GM21737 (cell line): ENCODE measurements around the gene MED17.
A peak's percentile ranks its signal among the peaks of the same experiment; 100 is the strongest.
"Not testable (repeated sequence)": the region's sequence is repeated elsewhere in the genome, so short reads cannot be mapped to it uniquely, and the experiment has no call there.

ENCODE experiments used
- ATAC-seq: cut with Tn5 transposase; IDR thresholded peaks from one replicate; pipeline ENCODE4 v1.9.1; 2021; ENCODE audit warnings: mild to moderate bottlenecking, moderate library complexity; ENCODE audit not compliant: unreplicated experiment

MED17 gene, protein sequence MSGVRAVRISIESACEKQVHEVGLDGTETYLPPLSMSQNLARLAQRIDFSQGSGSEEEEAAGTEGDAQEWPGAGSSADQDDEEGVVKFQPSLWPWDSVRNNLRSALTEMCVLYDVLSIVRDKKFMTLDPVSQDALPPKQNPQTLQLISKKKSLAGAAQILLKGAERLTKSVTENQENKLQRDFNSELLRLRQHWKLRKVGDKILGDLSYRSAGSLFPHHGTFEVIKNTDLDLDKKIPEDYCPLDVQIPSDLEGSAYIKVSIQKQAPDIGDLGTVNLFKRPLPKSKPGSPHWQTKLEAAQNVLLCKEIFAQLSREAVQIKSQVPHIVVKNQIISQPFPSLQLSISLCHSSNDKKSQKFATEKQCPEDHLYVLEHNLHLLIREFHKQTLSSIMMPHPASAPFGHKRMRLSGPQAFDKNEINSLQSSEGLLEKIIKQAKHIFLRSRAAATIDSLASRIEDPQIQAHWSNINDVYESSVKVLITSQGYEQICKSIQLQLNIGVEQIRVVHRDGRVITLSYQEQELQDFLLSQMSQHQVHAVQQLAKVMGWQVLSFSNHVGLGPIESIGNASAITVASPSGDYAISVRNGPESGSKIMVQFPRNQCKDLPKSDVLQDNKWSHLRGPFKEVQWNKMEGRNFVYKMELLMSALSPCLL

GRCh38 chr11:93784145-93784934 lies at the start of gene MED17:
Gene MED17, plus strand, starts transcription at chr11:93784282. Its CDS starts 232 bp downstream, at chr11:93784514.
- ATAC-seq: peak; percentile 96

DNA sequence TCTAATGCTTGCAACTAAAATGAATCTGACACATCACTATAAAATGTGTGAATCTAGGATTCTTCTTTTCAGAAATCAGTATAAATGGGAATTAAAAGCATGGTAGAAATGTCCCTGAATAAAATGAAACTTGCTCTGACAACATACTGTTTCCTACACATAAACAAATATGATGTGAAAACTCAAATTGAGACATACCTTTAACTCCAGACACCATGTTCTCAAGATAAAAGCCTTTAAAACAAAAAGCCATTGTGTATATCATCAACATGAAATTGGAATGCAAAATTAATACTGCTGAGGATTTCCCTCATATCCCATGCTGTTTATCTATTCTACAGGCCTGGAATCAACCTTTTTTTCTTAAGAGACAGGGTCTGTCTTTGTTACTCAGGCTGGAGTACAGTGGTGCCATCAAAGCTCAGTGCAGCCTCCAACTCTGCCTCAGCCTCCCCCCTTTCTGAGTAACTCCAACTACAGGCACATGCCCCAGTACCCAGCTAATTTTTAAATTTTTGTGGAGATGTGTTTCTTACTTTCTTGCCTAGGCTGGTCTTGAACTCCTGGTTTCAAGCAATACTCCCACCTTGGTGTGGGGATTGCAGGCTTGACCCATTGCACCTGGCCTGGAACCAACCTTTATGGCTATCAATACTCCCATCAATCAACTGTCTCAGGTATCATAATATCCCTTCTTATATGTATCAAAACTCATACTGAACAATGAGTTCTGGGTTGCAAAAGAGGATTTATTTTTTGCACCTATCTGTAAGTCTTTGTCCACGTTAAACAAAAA lies 49.5 kb upstream of the MED17 start:
- no peak for ATAC-seq

- no peak for ATAC-seq
Observed at GRCh38 chr11:93735627-93736026, 48.5 kb upstream of the MED17 start.

- no peak for ATAC-seq
Observed at GRCh38 chr11:93736129-93736528, 48.0 kb upstream of the MED17 start.

DNA sequence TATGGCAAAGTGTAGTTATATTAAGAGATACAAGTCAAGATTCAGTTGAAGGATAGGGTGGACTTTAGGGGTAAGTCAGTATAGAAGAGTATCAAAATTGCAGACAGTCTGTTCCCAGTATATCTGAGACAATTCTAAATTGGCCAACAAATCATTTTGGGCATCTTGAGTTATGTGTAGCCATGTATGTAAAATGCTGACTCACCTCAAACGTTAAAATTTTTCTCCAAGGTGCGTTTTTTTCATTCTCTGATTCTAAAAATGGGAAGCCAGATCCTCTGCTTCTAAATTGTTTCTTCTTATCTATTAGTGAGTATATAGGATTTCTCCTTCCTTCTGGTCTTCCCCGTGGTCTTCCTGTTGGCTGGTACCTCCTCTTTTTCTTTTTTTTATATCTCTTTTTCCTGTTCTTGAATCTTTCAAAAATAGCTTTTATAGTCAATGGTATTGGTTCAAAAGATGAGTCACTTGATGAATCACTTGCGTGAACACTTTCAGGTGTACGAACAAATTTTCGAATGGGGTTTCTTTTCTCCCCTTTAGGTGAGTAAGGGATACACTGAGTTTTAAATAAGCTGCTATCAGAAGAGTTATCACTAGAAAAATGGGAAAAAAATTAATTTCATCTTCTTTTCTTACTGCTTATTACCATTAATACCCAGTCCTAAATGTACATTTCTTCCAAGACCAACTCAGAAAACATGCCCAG lies 46.0 kb upstream of the MED17 start:
- ATAC-seq: no peak

DNA sequence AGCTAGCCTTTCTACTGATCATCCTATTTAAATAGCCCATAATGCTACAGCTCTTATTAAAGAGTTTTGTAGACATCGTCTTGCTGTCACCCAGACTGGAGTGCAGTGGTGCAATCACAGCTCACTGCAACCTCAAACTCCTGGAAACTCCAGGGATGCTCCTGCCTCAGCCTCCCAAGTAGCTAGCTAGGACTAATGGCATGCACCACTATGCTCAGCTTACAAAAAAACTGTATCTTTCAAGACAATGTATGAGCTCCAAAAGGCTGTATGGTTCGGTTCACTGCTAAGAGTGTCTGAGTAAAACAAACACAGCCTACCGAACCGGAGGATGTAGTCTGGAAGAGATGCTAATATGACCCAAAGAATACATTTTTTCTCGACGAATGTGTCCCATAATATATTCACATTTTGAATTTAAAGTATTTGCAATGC lies 45.4 kb upstream of the MED17 start:
- no peak for ATAC-seq

DNA sequence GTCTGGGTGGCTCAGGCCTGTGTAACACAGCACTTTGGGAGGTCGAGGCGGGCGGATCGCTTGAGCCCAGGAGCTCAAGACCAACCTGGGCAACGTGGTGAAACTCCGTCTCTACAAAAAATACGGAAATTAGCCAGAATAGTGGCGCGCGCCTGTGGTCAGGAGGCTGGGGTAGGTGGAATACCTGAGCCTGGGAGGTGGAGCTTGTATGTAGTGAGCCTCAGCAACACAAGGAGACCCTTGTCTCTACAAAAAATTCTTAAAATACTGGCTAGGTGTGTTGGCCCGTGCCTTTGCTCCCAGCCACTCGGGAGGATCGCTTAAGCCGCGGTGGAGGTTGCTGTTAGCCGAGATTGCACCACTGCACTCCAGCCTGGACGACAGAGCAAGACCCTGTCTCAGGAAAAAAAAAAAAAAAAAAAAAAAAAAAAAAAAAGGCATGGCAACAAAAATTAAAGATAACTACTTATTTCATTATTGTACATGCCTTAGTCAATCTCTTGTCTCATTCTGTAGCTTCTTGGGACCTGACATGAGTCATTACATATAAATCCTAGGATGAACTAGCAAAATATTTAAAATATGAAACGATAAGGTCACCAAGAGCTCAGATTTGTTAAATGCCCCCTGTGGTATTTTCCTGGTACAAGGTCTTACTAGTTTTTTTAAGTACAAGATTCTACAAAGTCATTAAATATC lies 43.9 kb upstream of the MED17 start:
- no peak for ATAC-seq

- peak; percentile 26 for ATAC-seq
Observed at GRCh38 chr11:93740730-93741093, 43.4 kb upstream of the MED17 start.

DNA sequence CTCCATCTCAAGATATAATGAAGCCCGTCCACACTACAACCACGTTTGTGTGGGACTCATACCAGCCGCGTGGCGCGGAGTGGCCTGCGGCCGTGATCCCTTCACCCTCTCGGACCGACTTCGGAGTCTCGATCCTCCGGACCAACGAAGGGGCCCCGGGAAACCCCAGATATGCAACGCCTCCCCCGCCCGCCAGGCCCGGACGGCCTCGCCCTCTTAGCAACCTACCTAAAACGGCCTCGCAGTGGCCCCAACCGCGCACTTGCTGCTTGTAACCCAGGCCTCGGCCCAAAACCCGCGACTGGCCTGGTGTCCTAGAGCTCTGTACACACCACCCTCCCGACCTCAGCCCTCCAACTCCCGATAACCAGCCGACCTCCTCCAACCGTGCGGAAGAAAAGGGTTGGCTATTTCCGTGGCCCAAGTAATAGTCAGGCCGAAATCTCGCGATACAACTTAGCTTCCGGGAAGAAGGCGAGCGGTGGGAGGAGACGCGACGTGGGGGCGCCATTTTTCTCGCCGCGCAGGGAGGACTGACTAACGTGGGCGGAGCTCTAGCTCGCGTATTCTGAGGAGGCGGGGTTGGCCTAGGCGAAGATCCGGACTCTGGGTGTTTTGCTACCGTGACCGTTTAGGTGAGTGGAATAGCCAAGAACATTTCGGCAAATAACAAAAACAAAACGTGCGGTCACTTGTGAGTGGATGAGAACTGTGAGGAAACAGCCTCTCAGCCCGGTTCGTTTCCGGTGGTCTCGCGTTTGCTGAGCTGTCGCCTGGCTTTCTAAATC lies 42.8 kb upstream of the MED17 start, which contains the start of the genes C11orf54 and TAF1D:
C11orf54 (plus strand) TSS at position 579 of the 788 bp plus-strand sequence. CDS start 5,722 bp downstream, outside the sequence.
TAF1D (minus strand) TSS at position 402 of the 788 bp plus-strand sequence. CDS start 2,191 bp downstream, outside the sequence.
- ATAC-seq: peak; percentile 91

DNA sequence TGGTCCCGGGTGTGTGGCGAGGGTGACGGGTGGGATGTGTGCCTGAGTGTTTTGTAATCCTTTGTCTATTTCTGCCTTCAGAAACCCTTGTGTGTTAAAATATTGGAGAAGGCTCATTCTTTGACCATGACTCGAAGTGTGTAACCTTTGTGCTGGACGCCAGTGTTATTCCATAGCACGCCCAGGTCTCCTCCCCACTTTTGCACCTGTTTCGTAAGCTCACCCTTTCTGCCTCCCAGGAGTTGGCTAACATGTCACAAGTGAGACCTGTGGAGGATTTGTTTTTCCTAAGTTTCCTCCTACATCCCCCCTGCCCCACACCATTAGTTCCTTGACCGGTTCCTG lies 42.2 kb upstream of the MED17 start:
- peak; percentile 7 for ATAC-seq

DNA sequence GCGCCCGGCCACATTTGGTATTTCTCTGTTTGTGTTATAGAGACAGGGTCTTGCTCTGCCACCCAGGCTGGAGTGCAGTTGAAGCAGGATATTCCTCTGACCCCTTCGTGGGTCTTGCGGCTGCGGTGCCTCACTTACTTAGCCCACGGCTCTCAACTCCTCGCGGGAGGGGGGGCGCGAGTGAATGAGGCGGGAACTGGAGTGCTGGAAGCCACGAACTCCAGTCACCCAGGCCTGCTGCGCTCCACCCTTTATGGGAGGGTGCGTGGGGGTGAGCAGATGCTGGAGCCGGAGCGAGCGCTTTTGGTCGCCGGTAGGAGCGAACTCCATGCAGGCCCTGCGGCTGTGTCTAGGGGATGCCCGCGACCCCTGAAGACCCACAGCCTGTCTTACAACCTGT lies 40.8 kb upstream of the MED17 start:
- no peak for ATAC-seq

GRCh38 chr11:93744669-93745004 lies 39.4 kb upstream of the MED17 start:
- ATAC-seq: no peak

DNA sequence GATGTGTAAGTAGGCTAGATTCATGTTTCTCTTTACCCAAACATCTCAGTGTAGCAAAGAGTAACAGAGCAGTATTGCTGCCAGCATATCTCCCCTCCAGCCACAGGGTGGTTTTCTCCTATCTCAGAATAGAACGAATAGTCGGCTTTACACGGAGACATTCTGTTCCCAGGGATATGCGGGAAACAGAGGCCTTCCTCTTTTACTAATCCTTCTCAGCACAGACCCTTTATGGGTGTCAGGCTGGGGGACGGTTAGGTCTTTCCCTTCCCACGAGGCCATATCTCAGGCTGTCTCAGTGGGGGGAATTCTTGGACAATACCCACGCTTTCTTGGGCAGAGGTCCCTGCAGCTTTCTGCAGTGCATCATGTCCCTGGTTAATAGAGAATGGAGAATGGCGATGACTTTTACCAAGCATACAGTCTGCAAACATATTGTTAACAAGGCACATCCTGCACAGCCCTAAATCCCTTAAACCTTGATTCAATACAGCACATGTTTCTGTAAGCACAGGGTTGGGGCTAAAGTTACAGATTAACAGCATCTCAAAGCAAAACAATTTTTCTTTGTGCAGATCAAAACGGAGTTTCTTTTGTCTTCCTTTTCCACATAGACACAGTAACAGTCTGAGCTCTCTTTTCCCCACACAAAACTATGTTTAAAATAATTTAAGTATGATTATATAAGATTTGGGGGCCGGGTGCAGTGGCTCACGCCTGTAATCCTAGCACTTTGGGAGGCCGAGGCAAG lies 38.9 kb upstream of the MED17 start:
- ATAC-seq: not testable (repeated sequence)

DNA sequence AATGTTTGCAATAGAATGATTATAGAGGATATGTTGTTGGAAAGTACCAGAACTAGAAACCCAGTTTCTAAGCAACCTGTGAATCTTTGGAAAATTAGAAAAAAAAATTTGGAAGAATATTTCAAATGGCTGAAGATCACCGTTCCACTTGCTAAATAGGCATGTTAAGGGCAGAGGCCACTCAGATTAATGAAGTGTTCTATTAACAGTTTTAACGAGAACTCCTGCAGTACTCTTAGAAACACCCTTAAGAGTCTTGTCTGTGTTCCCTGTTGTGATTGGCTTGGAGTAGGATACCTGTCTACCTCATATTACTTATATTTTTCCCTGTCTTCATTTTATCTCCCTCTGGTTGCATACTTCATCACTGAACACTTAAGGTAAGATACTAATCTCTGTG lies 38.0 kb upstream of the MED17 start:
- ATAC-seq: no peak

DNA sequence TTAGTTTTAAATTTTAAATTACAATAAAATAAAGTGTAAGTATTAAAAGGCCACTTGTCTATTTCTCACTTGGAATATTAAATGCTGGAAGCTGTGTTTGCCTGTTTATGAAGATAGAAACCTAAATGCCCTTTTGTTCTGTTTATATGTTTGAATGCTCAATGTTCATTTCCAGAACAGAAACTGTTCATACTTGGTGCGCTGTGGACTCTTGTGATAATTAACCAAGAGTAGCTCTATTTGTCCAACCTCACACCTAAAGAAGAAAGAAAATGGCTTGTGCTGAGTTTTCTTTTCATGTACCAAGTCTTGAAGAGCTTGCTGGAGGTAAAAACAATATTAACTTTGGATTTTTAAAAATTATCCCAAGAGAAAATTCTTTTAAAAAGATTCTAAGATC lies 37.0 kb upstream of the MED17 start:
- ATAC-seq: peak; percentile 86

DNA sequence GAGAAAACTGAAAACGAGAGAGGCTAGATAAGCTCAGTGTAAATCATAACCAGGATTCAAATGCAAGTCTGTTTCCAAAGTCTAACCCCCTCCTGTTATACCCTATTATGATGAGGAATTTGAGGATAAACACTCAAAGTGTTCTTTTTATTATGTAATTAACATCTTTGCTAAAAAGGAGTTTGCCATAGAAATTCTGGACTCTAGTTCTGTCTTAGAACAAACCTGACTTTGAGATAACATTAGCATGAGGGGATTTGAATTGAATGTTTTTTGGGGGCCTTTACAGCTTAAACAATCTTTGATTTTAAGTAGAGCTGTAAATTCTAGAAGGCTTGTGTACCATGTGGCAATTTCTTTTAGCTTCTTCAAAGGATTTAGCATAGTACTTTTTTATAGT lies 33.1 kb upstream of the MED17 start:
- no peak for ATAC-seq

- no peak for ATAC-seq
Observed at GRCh38 chr11:93753241-93753640, 30.8 kb upstream of the MED17 start.

GRCh38 chr11:93756748-93757147 lies 27.3 kb upstream of the MED17 start:
- ATAC-seq: no peak
